ENCODE results near the gene ATG7.
"Not testable (repeated sequence)": the region's sequence is repeated elsewhere in the genome, so short reads cannot be mapped to it uniquely, and the experiment has no call there.

Gene ATG7

DNA sequence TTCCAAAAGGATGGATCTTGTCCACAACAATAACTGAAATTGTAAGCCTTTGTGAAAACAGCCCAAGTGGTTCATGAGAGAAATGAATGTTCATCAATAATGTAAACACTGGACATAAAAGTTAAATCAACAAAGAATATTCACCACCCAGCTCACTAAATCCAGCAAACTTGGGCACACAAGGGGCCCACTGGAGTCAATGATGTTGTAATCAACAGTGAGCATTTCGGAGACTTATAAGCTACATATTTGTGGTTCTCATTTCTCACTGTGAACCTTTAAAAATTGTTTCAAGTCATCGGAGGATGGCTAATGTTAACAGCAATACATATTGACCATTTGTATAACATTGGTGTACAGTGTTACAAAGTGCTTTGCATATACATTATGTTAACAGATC is 308.4 kb downstream of the ATG7 start:
- peak in 1 of 2 experiments; percentile 32 for DNase-seq

DNA sequence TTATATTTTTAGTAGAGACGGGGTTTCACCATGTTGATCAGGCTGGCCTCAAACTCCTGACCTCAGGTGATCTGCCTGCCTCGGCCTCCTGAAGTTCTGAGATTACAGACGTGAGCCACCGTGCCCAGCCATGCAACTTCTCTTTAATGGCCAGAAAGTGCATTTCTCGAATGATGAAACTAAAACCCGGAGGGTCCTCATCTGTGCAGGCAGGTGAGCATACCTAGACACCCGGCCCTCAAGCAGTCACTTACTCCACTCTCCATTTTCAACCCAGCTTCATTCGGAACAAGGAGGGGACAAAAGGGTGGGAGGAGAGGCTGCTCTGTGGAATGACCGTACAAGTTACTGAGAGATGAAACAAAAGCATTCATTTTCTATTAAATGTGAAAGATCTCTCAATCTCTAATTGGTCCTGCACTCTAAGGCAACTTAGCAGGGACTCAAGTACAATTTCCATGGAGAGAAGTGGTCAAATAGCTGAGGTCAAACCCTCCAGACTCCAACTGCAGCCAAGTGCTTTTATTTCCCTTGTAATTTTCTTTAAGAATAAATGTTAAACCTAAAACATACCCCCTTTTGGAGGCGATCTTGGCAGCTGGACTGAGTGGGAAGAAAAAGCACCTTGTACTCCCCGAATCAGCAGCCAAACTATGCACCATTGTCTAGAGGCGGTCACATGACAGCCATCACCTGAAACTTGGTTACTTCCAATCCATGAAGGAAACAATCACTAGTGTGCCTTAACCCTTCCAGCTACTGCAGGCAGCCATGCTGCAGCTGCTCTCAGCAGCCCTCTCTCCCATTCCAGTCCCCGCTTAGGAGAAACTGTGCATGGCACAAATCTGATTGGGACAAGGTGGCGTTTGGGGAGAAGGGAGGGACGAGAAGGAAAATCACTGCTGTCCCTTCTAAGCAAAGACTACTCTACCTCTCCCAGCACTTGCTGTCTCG is 309.3 kb downstream of the ATG7 start:
- peak in 1 of 2 experiments; percentile 44 for DNase-seq

- peak; percentile 25 to 56 for DNase-seq
These were observed 310.2 kb downstream of the ATG7 start for GRCh38 chr3:11582191-11582968.

- DNase-seq = no peak
These were observed 311.0 kb downstream of the ATG7 start for GRCh38 chr3:11583235-11583634.

DNA sequence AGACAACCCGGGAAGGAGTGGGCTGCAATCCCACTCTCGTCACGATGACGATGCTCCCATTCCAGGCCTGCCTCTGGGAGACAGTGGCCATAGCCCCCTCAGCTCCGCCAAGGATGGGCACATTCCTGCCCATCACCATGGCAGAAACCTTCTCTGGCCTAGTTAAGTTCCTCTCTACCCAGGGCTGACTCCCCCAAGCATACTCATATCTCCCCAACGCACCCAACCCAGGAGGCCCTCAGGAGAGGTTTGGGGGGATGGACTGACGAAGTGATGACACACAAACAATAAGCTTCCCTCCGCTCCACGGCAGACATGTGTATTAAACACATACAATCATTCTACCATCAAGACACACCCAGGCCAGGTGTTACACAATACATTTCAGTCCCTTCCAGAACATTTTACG is 311.4 kb downstream of the ATG7 start:
- no peak for DNase-seq

DNA sequence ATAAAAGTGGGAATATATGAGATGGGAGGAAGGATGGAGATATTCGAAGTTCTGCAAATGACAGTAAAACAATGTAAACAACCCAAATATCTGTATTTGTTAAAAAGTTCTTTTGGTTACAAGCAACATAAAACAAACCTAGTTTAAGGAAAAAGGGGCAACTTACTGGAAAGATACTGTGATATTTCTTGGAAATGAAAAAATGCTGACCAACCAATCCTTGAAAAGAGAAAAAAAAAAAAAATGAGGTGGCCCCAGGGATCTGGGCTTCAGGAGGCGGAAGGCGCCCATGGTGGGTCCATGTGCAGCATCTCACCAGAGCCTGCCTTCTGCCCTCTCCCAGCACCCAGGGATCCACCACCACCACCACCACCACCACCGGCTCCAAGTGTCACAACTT is 312.4 kb downstream of the ATG7 start:
- DNase-seq = no peak

- DNase-seq = no peak
These were observed 315.6 kb downstream of the ATG7 start for GRCh38 chr3:11587766-11588165.

- no peak for DNase-seq
These were observed 316.1 kb downstream of the ATG7 start for GRCh38 chr3:11588338-11588737.

GRCh38 chr3:11588755-11589154 is 316.6 kb downstream of the ATG7 start:
- DNase-seq = no peak

DNA sequence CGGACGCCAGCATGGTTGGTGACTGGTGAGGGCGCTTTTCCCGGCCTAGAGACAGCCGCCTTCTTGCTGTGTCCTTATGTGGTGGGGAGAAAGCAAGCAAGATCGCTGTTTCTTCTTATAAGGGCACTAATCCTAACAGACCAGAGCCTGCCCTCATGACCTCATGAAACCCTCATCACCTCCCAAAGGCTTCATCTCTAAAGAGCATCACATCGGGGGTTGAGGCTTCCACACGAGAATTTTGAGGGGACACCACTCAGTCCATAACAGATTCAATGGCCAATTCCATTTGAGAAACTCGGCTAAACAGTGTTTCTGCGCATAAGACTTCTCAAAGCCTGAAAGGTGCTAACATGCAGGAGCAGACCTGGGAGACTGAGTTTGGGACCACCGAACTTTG is 317.5 kb downstream of the ATG7 start:
- no peak for DNase-seq

DNA sequence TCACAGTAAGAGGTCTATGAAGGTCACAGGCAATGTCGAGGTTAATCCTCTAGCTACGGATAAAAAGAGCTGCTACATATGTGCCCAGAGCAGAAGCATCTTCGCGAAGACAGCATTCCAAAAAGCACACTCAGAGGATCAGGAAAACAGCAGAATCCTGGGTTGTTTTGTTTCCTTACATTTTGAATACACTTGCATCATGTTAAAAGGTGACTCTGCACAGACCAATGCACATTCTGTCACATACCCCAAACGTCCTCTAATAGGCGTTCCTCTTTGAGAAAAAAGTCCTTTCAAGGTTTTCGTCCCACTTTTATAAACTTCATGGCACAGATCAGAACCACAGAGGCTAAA is 318.8 kb downstream of the ATG7 start:
- no peak for DNase-seq

DNA sequence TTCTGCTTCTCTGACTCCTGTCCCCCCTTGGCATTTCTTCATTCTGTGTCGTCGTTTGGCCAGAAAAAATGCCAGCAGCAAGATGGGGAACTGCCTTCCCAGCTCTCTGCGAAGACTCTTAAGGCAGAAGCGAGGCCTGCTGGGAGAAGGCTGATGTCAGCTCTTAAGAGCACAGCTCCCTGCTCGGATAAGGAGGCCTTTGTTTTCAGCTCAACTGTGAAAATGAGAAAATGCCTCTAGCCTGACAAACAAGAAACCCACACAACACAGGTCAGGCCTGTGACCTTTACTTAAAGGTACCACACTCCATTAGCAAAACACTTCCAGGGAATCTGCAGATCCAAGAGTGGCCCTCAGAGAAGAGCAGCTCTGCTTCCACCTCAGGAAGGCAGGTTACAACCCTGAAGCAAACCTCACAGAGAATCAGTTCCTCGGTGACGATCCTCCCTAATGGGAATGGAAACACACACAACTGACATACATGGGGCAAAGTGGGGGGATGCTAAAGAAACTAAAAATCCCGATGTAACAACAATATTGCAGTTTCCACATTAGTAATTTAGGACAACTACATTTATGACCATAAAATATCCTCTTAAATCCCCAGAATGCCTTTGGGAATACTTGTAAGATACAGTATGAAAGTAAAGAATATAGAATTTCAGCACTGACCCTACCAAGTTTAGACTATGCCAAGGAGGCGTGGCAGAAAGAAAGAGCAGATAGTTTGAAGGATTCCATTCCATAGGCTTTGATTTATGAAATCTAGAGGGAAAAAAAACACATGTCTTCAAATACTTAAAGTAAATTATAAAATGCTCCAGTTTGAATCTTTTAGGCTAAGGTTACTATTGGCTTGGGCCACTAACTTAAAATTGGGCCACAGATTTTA is 319.4 kb downstream of the ATG7 start:
- DNase-seq = peak; percentile 86 to 87

GRCh38 chr3:11592445-11593298 is 320.5 kb downstream of the ATG7 start:
- DNase-seq = peak in 1 of 2 experiments; percentile 41

DNA sequence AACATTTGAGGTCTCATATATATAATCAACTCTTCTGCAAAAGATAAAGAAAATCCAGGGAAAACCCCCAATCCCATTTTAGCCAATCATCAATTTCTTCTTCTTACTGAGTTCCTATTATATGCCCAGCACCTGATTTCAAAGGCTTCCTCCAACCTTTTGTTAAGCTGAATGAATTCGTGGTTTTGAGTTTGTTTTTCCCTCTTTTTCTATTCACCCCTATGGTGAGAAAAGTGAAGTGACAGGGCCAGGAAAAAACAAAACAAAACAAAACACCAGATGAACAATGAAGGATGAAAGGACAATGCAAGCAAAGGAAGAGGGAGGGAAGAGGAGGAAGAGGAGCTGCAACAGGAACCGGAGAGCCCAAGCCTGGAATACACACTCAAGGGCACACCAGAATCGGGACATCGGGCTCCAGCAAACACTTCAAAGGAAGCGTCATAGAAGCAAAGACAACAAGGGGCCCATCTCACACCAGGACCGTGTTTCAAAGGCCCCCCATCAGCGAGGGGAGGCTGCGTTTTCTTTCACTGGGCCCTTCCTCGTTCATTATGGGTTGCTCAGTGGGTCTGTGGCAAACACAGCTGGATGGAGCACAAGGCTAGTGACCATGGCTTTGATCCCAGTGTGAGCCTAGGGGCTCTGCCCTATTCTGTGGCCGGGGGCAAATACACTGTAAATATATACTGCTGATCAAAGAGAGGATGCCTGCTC is 321.3 kb downstream of the ATG7 start:
- DNase-seq = no peak

- not testable (repeated sequence) for DNase-seq
These were observed 322.8 kb downstream of the ATG7 start for GRCh38 chr3:11595024-11595423.

DNA sequence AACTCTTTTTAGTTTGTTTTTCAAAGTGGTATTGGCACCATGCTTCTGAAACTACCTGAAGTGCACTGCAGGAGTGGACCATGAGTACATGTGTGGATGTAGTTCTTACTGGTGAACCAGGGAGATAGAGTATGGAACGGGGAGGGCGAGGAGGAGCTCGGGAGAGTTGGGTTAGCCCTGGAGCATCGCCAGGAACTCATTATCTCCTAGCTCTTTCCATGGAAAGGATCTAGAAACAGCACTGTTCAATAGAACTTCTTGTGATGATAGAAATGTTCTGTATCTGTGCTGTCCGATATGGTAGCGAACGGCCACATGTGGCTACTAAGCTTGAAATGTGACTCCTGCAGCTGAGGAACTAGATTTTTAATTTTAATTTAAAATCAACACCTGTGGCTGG is 324.2 kb downstream of the ATG7 start:
- DNase-seq = no peak

GRCh38 chr3:11600501-11601282 is 328.5 kb downstream of the ATG7 start:
- no peak for DNase-seq

DNA sequence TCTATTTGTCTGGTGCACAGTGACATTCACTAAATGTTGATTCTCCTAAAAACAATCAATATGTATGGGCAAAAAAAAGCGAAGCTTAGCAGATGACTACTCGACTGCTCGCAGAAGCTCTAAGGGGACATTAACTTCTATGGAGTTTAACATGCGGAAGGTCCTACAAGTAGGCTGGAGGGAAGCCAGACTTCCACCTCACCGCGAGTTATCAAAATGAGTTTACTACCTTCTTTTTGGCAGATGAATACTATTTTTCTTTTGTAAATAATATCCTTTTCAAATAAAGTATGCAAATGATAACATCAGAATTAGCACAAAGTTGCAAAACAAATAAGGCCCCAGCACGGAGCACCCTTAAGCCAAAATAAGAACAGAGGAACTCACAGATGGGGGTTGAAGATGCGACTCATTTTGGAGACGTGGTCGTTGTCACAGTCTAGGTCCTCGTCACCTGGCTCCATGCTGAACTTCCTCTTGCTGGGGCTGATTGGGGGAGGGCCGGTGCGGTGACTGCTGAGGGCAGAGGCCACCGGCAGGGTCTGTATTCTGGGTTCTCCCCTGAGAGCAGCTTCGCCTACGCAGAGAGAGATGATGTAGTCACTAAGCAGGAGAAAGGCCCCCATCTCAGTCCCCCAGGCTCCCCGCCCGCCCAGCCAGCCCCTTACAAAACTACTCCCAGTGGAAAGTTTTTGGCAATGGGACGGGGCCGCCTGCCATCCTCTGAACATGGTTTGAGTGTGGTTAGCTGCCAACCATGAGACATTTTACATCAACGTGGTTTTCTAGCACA is 329.4 kb downstream of the ATG7 start:
- DNase-seq = no peak

GRCh38 chr3:11602239-11602840 is 330.1 kb downstream of the ATG7 start:
- DNase-seq = no peak

All from NCI-H526 (cell line).